ENCODE data around the gene RABEPK.
"Not testable (repeated sequence)": the region's sequence is repeated elsewhere in the genome, so short reads cannot be mapped to it uniquely, and the experiment has no call there.

The RABEPK gene

GRCh38 chr9:125255781-125256391 lies 55.5 kb downstream of the RABEPK start:
- no peaks in the 10 kb centered on the region for H3K27me3 Mint-ChIP-seq

DNA sequence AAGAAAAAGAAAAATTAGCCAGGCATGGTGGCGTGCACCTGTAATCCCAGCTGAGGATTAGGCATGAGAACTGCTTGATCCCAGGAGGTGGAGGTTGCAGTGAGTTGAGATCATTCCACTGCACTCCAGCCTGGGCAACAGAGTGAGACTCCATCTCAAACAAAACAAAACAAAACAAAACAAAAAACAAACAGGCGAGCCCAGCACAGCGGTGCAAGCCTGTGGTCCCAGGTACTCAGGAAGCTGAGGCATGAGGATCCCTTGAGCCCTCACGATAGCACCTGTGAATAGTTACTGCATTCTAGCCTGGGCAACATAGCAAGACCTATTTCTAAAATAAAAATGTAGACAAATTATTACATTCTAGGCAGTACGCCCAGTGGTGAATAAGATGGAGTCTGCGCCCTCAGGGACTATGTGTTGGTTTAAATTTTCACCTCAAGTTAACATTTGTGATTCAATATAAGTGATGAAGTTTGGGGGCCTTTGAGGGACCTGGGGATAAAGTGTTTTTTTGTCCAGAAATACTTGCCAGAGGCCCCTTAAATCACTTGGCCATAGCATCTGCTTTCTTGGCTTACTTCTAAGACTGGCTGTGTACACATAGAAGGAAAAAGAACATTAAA lies 57.9 kb downstream of the RABEPK start:
- no peaks in the 10 kb centered on the region for H3K9me3 Mint-ChIP-seq (ENCODE audit: low read depth)
- H3K27ac Mint-ChIP-seq: no peak overlapping the region
- H3K27me3 Mint-ChIP-seq: no peaks in the 10 kb centered on the region
- H3K4me3 Mint-ChIP-seq: no peak overlapping the region
- H3K4me1 Mint-ChIP-seq (ENCODE audit: low read depth): peaks cover 13% of the 10 kb centered on the region
- H3K36me3 Mint-ChIP-seq: no peaks in the 10 kb centered on the region

More at GRCh38 chr9:125255781-125256391, 55.5 kb downstream of the RABEPK start:
- no peak overlapping the region for H3K4me3 Mint-ChIP-seq
- no peak overlapping the region for H3K27ac Mint-ChIP-seq
- H3K4me1 Mint-ChIP-seq (ENCODE audit: low read depth): peaks cover 1% of the 10 kb centered on the region
- H3K9me3 Mint-ChIP-seq (ENCODE audit: low read depth): no peaks in the 10 kb centered on the region
- H3K36me3 Mint-ChIP-seq: no peaks in the 10 kb centered on the region

- Mint-ChIP-seq H3K4me3 (no peak overlapping the region), H3K4me1 (ENCODE audit: low read depth) (peaks cover 19% of the 10 kb centered on the region), H3K27ac (no peak overlapping the region), H3K9me3 (ENCODE audit: low read depth) (no peaks in the 10 kb centered on the region), H3K36me3 (peaks cover 2% of the 10 kb centered on the region), H3K27me3 (no peaks in the 10 kb centered on the region)
Measured at GRCh38 chr9:125258832-125259534, 58.6 kb downstream of the RABEPK start.

DNA sequence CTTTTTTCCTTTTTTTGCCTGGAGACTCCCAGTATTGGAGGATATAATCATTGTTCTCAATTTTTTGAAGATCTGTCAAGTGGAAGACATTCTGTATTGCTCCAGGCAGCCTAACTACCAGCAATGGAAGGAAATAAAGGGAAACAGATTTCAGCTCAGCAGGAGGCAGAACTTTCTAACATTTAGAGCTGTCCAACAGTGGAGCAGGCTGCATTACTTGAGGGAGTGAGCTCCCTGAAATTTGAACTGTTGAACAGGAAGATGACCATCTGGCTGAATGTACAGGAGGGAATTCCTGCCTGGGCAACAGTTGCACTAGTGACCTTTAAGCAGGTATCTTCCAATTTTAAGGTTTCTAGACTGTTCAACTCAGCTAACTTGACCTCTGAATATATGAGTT lies 60.2 kb downstream of the RABEPK start:
- Mint-ChIP-seq H3K27ac (peak overlapping the region; percentile 34), H3K27me3 (no peaks in the 10 kb centered on the region), H3K9me3 (ENCODE audit: low read depth) (no peaks in the 10 kb centered on the region), H3K4me3 (peak overlapping the region; percentile 98), H3K4me1 (ENCODE audit: low read depth) (peaks cover 31% of the 10 kb centered on the region), H3K36me3 (peaks cover 8% of the 10 kb centered on the region)

DNA sequence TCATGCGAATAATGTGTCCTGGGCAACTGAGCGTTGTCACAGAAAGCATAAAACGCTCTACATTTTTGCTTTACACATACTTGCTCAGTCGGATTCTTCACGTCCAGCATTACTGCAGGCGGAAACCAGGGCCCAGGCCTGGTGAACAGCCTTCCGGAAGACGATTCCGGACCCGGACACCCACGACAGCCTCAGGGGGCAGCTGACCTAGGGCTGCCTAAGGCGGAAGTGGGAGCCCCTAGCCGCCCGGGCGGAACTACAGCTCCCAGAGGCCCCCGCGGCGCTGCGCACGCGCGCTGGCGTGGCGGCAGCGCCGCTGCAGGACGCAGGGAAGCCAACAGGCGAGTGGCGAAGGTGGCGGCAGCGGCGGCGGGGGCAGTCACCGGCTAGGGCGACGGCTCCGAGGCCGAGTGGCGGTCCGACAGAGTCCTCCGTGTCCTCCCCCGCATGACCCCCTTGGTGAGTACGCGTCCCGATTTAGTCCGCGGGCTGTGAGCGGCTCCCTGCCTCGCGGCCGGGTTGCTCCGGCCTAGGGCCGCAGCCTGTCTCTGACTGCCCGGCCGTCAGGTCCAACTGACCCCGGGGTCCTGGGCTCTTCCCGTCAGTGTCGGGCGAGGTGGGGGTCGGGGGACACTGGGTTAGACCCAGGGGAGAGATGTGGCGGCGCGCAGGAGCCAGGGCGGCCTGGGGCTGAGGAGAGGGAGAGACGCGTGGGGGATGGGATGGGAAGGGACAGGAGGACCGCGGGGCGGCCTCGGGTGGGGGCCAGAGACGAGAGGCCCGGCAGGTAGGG lies 61.4 kb downstream of the RABEPK start, which contains the start of gene GAPVD1:
TSS of gene GAPVD1 (plus strand) at position 326 of the 793 bp plus-strand sequence. CDS start 37,096 bp downstream, outside the sequence.
- H3K27me3 Mint-ChIP-seq: no peaks in the 10 kb centered on the region
- no peaks in the 10 kb centered on the region for H3K9me3 Mint-ChIP-seq (ENCODE audit: low read depth)
- peak within 1 kb of the TSS; percentile 92 for H3K27ac Mint-ChIP-seq
- peaks cover 8% of the 10 kb centered on the region for H3K36me3 Mint-ChIP-seq
- H3K4me1 Mint-ChIP-seq (ENCODE audit: low read depth): peaks cover 33% of the 10 kb centered on the region
- peak within 1 kb of the TSS; percentile 98 for H3K4me3 Mint-ChIP-seq

- no peaks in the 10 kb centered on the region for H3K27me3 Mint-ChIP-seq
- no peaks in the 10 kb centered on the region for H3K9me3 Mint-ChIP-seq (ENCODE audit: low read depth)
- peak overlapping the region; percentile 98 for H3K4me3 Mint-ChIP-seq
- peaks cover 38% of the 10 kb centered on the region for H3K4me1 Mint-ChIP-seq (ENCODE audit: low read depth)
- H3K36me3 Mint-ChIP-seq: peaks cover 8% of the 10 kb centered on the region
- peak overlapping the region; percentile 92 for H3K27ac Mint-ChIP-seq
Measured at GRCh38 chr9:125262294-125262991, 62.1 kb downstream of the RABEPK start.

DNA sequence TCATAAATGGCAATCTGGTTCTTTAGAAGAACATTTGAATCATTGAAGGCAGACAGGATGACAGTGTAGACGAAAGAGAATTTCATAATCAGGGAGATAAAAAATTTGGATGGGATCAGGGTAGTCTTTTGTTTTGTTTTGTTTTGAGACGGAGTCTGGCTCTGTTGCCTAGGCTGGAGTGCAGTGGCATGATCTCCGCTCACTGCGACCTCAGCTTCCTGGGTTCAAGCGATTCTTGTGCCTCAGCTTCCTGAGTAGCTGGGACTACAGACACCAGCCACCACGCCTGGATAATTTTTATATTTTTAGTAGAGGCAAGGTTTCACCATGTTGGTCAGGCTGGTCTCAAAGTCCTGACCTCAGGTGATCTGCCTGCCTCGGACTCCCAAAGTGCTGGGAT lies 63.7 kb downstream of the RABEPK start:
- not testable (repeated sequence) for H3K27me3 Mint-ChIP-seq; H3K36me3 Mint-ChIP-seq; H3K9me3 Mint-ChIP-seq (ENCODE audit: low read depth)
- Mint-ChIP-seq H3K4me1 (ENCODE audit: low read depth) (peaks cover 47% of the 10 kb centered on the region), H3K4me3 (peak overlapping the region; percentile 98), H3K27ac (peak overlapping the region; percentile 83)

GRCh38 chr9:125268394-125269013 lies 68.2 kb downstream of the RABEPK start:
- H3K27ac Mint-ChIP-seq: peak overlapping the region; percentile 50
- H3K4me3 Mint-ChIP-seq: no peak overlapping the region
- H3K4me1 Mint-ChIP-seq (ENCODE audit: low read depth): peaks cover 55% of the 10 kb centered on the region
- H3K36me3 Mint-ChIP-seq: peaks cover 16% of the 10 kb centered on the region
- H3K27me3 Mint-ChIP-seq: no peaks in the 10 kb centered on the region
- H3K9me3 Mint-ChIP-seq (ENCODE audit: low read depth): no peaks in the 10 kb centered on the region

DNA sequence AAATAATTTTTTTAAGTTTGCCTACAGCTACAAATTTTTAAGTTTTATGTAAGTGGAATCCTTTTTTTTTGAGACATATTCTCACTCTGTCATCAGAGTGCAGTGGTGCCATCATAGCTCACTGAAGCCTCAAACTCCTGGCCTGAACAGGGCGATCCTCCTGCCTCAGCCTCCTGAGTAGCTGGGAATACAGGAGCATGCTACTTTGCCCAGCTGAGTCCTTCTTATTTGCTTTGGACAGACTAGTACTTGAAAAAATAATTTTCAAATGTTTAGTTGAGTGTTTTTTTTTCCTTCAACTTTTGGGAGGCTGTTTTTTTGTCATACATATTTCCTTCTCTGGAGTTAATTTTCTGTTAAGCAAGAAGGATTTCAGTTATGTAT lies 68.7 kb downstream of the RABEPK start:
- peaks cover 52% of the 10 kb centered on the region for H3K4me1 Mint-ChIP-seq (ENCODE audit: low read depth)
- H3K27ac Mint-ChIP-seq: no peak overlapping the region
- no peaks in the 10 kb centered on the region for H3K27me3 Mint-ChIP-seq
- no peaks in the 10 kb centered on the region for H3K9me3 Mint-ChIP-seq (ENCODE audit: low read depth)
- H3K36me3 Mint-ChIP-seq: peaks cover 14% of the 10 kb centered on the region
- no peak overlapping the region for H3K4me3 Mint-ChIP-seq

GRCh38 chr9:125271081-125271480 lies 70.7 kb downstream of the RABEPK start:
- Mint-ChIP-seq H3K4me1 (ENCODE audit: low read depth) (peaks cover 46% of the 10 kb centered on the region), H3K36me3 (peaks cover 8% of the 10 kb centered on the region), H3K9me3 (ENCODE audit: low read depth) (no peaks in the 10 kb centered on the region), H3K27ac (no peak overlapping the region), H3K4me3 (no peak overlapping the region), H3K27me3 (no peaks in the 10 kb centered on the region)

- Mint-ChIP-seq H3K27me3 (no peaks in the 10 kb centered on the region), H3K4me1 (ENCODE audit: low read depth) (peaks cover 49% of the 10 kb centered on the region), H3K9me3 (ENCODE audit: low read depth) (no peaks in the 10 kb centered on the region), H3K4me3 (no peak overlapping the region), H3K27ac (no peak overlapping the region), H3K36me3 (peaks cover 11% of the 10 kb centered on the region)
Measured at GRCh38 chr9:125272697-125273096, 72.4 kb downstream of the RABEPK start.

- Mint-ChIP-seq H3K9me3 (ENCODE audit: low read depth) (no peaks in the 10 kb centered on the region), H3K27ac (no peak overlapping the region), H3K4me3 (no peak overlapping the region), H3K4me1 (ENCODE audit: low read depth) (peaks cover 34% of the 10 kb centered on the region), H3K27me3 (no peaks in the 10 kb centered on the region), H3K36me3 (peaks cover 5% of the 10 kb centered on the region)
Measured at GRCh38 chr9:125276771-125277170, 76.4 kb downstream of the RABEPK start.

DNA sequence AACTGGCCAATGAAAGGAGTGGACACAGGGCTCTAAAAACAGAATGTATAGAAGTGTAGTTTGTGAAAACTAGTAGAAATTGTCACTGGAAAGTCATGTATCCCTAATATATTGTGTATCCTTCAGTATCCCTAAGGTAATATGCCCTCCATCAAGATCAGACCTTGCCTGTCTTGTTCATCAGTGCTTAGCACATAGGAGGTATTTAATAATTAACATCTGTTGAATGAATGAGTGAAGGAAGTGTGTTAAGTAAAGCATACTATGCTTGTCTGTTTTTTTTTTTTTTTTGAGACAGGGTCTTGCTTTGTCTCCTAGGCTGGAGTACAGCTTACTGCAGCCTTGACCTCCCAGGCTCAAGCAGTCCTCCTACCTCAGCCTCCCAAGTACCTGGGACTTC lies 77.1 kb downstream of the RABEPK start:
- Mint-ChIP-seq H3K4me3 (no peak overlapping the region), H3K36me3 (peaks cover 3% of the 10 kb centered on the region), H3K4me1 (ENCODE audit: low read depth) (peaks cover 32% of the 10 kb centered on the region), H3K9me3 (ENCODE audit: low read depth) (no peaks in the 10 kb centered on the region), H3K27ac (no peak overlapping the region), H3K27me3 (no peaks in the 10 kb centered on the region)

DNA sequence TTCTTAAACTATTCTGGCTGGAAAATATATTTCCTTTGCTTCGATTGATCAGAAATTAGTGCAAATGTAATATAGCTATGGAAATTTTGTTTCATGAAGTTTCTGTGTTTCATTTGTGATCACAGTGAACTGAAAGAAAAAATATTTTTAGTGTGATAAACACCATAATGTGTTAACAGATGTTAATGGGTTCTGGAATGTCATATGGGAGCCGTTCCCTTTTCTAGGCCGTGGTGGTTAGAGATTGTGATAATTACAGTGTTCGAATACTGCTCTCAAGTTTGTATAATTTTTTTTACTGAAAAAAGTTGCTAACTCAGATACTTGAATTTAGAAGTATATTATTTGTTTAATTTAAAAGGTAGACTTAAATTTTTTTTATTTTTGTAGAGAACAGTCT lies 80.6 kb downstream of the RABEPK start:
- Mint-ChIP-seq H3K4me1 (ENCODE audit: low read depth) (peaks cover 24% of the 10 kb centered on the region), H3K4me3 (no peak overlapping the region), H3K9me3 (ENCODE audit: low read depth) (no peaks in the 10 kb centered on the region)

More for the DNA sequence above, 80.6 kb downstream of the RABEPK start:
- no peak overlapping the region for H3K27ac Mint-ChIP-seq
- no peaks in the 10 kb centered on the region for H3K27me3 Mint-ChIP-seq
- peaks cover 4% of the 10 kb centered on the region for H3K36me3 Mint-ChIP-seq

Data from activated naive CD8-positive, alpha-beta T cell (primary cell).